LHCN-M2 (cell line): Measurements from ENCODE around the gene TMEM41A. TPM values are rescaled to one million over a fixed set of nuclear protein-coding genes. Genes with fewer than 3 reads are reported as not detected.

Experiments
- total RNA-seq: library from RNA; depleted of rRNA; stranded (reverse); fragments of >200 nt; gene quantifications from 2 replicates; pipeline ENCODE4 v1.2.3, GENCODE V29; 2014; rRNA removed

Gene TMEM41A
- total RNA-seq, 1 experiment from 2014 or later, result 9.2 TPM

Other genes starting within 250 kb of the TMEM41A start
- gene EHHADH, start 245.0 kb downstream of the TMEM41A start, total RNA-seq, result 6.6 and 13.6 TPM in 2 replicates
- 18.0 and 18.6 TPM in 2 replicates for gene MAP3K13, start 135.9 kb downstream of the TMEM41A start, total RNA-seq
- gene LIPH, start 53.6 kb upstream of the TMEM41A start, total RNA-seq, result not detected in 2 replicates
- gene SENP2, start 87.3 kb upstream of the TMEM41A start, total RNA-seq, result 28.4 and 28.5 TPM in 2 replicates